Panc1 (cell line): Measurements from ENCODE around the gene SERGEF. TPM values are rescaled to one million over a fixed set of nuclear protein-coding genes. Genes with fewer than 3 reads are reported as not detected.
A peak's percentile ranks its signal among the peaks of the same experiment; 100 is the strongest.

Source experiments
- ATAC-seq: fragments of 200-7000 bp; cut with Tn5 transposase; 2 replicates; pipeline ENCODE4 v1.9.1; 2020; ENCODE audit warnings: mild to moderate bottlenecking, moderate library complexity
- BruUV-seq: library from RNA; stranded (reverse); fragments of 400-500 nt; replicated peaks from 2 replicates; lab custom pipeline; 2021; lab: Mats Ljungman, UMichigan
- CTCF ChIA-PET: fragments of 300-600 bp; sonication (Branson Sonifier 250); formaldehyde crosslinking; loops from one replicate; lab custom pipeline; 2022; ENCODE audit warnings: antibody characterized with exemption; lab: Charles Lee
- POLR2A ChIA-PET: fragments of 300-600 bp; sonication (Branson Sonifier 250); formaldehyde crosslinking; loops from one replicate; lab custom pipeline; 2022; ENCODE audit warnings: antibody characterized with exemption; lab: Charles Lee
- DNase-seq: peaks from one replicate; pipeline ENCODE4 v3.0.0-alpha.2; 2010; ENCODE audit warnings: low read depth, low spot score
- H3K27ac ChIP-seq: 2 replicates; pipeline ENCODE4 v1.5.1; 2011; ENCODE audit warnings: mild to moderate bottlenecking, low read length, inconsistent platforms
- H3K27me3 ChIP-seq: fragments of 200-500 bp; sonication (Bioruptor generic); 2 replicates; pipeline ENCODE4 v1.6.0; 2014; ENCODE audit warnings: low read length, inconsistent platforms; ENCODE audit not compliant: control insufficient read depth, insufficient read depth
- H3K36me3 ChIP-seq: fragments of 200-500 bp; sonication (Bioruptor generic); 2 replicates; pipeline ENCODE4 v1.5.1; 2014; ENCODE audit warnings: inconsistent platforms, mild to moderate bottlenecking, low read length, moderate library complexity; ENCODE audit not compliant: control insufficient read depth, insufficient read depth
- H3K4me1 ChIP-seq: 2 replicates; pipeline ENCODE4 v1.5.1; 2011; ENCODE audit warnings: inconsistent platforms, mild to moderate bottlenecking, low read length, moderate library complexity; ENCODE audit not compliant: control insufficient read depth, insufficient read depth
- H3K4me3 ChIP-seq, 2 experiments: 2 replicates each; pipeline ENCODE4 v1.5.1; 2011 to 2012; ENCODE audit warnings: low read depth in 2 of 2, low read length in 2 of 2, mild to moderate bottlenecking in 2 of 2, inconsistent platforms in 1 of 2, moderate library complexity in 1 of 2
- H3K9me3 ChIP-seq: fragments of 200-500 bp; sonication (Bioruptor generic); 2 replicates; pipeline ENCODE4 v1.5.1; 2014; ENCODE audit warnings: low read depth, mild to moderate bottlenecking, inconsistent platforms, low read length, moderate library complexity; ENCODE audit not compliant: control insufficient read depth, insufficient read depth
- POLR2AphosphoS5 ChIP-seq: IDR thresholded peaks from 2 replicates; pipeline ENCODE4 v1.6.1; 2012; ENCODE audit warnings: mild to moderate bottlenecking, low read depth, low read length, moderate library complexity
- REST ChIP-seq, 2 experiments: IDR thresholded peaks; 2 replicates each; pipeline ENCODE4 v1.6.1; 2011 to 2012; ENCODE audit warnings: low read depth in 2 of 2, control low read depth in 1 of 2, low read length in 1 of 2, mild to moderate bottlenecking in 1 of 2, moderate library complexity in 1 of 2; ENCODE audit not compliant: insufficient read depth in 1 of 2
- SIN3A ChIP-seq: IDR thresholded peaks from 2 replicates; pipeline ENCODE4 v1.6.1; 2012; ENCODE audit warnings: low read depth, mild to moderate bottlenecking, low read length, moderate library complexity, borderline replicate concordance; ENCODE audit not compliant: insufficient read depth
- TCF7L2 ChIP-seq: IDR thresholded peaks from 2 replicates; pipeline ENCODE4 v1.6.1; 2011; ENCODE audit warnings: mild to moderate bottlenecking, low read depth, low read length, inconsistent platforms
- in situ Hi-C: cut with HindIII; loops from 2 replicates; pipeline ENCODE4 v1.10.0; 2016; ENCODE audit warnings: low sequenced_read_pairs, low pct_unique_long_range_greater_than_20kb
- intact Hi-C: fragments of 100-400 bp; cut with micrococcal nuclease; formaldehyde crosslinking; loops from one replicate; pipeline ENCODE4 v1.10.0; 2022; ENCODE audit not compliant: unreplicated experiment
- total RNA-seq: library from RNA; stranded (reverse); gene quantifications from one replicate; pipeline ENCODE4 v1.2.1, GENCODE V29; 2021; ENCODE audit not compliant: unreplicated experiment
- TF ChIP-seq, protein P1 (sequence below): fragments of 450-650 bp; IDR thresholded peaks from 2 replicates; pipeline ENCODE4 v1.5.1; 2017; ENCODE audit warnings: mild to moderate bottlenecking

SERGEF gene
- total RNA-seq, 1 experiment from 2014 or later, result 35.5 TPM

GRCh38 chr11:17906436-17906835 is 106.4 kb downstream of the SERGEF start:
- CTCF ChIA-PET, result interaction anchor here (0.7 to 1.6 kb wide), 2 partner anchors 83 to 146 kb away, joined by 4 to 6 read pairs; no protein-coding TSS in a partner anchor
- Histone ChIP-seq H3K27ac (no peak overlapping the region), H3K9me3 (no peaks in the 10 kb centered on the region), H3K36me3 (no peaks in the 10 kb centered on the region), H3K4me3 (no peak overlapping the region), H3K4me1 (no peaks in the 10 kb centered on the region), H3K27me3 (no peaks in the 10 kb centered on the region)
- POLR2A ChIA-PET, result interaction anchor here (0.6 kb wide), 1 partner anchor 12 kb away, joined by 11 read pairs; no protein-coding TSS in a partner anchor
- no TSS peak for BruUV-seq
- in situ Hi-C loops, result no loop called here
- TF ChIP-seq, protein P1, sequence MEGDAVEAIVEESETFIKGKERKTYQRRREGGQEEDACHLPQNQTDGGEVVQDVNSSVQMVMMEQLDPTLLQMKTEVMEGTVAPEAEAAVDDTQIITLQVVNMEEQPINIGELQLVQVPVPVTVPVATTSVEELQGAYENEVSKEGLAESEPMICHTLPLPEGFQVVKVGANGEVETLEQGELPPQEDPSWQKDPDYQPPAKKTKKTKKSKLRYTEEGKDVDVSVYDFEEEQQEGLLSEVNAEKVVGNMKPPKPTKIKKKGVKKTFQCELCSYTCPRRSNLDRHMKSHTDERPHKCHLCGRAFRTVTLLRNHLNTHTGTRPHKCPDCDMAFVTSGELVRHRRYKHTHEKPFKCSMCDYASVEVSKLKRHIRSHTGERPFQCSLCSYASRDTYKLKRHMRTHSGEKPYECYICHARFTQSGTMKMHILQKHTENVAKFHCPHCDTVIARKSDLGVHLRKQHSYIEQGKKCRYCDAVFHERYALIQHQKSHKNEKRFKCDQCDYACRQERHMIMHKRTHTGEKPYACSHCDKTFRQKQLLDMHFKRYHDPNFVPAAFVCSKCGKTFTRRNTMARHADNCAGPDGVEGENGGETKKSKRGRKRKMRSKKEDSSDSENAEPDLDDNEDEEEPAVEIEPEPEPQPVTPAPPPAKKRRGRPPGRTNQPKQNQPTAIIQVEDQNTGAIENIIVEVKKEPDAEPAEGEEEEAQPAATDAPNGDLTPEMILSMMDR, result peak; percentile 70
- no peak for TF ChIP-seq REST (IDR thresholded peaks at IDR 0.05; ENCODE audit: insufficient read depth in 1 of 2, low read depth in 2 of 2, low read length in 1 of 2)
- no peak for TF ChIP-seq SIN3A
- TF ChIP-seq TCF7L2, result no peak
- peak; percentile 79; the same call in 1 of the 2 replicates for ATAC-seq
- DNase-seq, result no peak
- intact Hi-C loops, result no loop called here

- Histone ChIP-seq H3K27me3 (no peaks in the 10 kb centered on the region), H3K9me3 (no peaks in the 10 kb centered on the region), H3K4me3 (no peak overlapping the region), H3K36me3 (no peaks in the 10 kb centered on the region), H3K27ac (no peak overlapping the region), H3K4me1 (no peaks in the 10 kb centered on the region)
- ATAC-seq (no peak), DNase-seq (no peak)
- in situ Hi-C loops (no loop called here), intact Hi-C loops (no loop called here)
- no TSS peak for BruUV-seq
- POLR2A ChIA-PET, result no interaction called here
- CTCF ChIA-PET, result no interaction called here
- TF ChIP-seq TCF7L2 (no peak), SIN3A (no peak), REST (IDR thresholded peaks at IDR 0.05; ENCODE audit: insufficient read depth in 1 of 2, low read depth in 2 of 2, low read length in 1 of 2) (no peak), POLR2AphosphoS5 (no peak)
- TF ChIP-seq, protein P1, result no peak
Observed at GRCh38 chr11:17905477-17905876, 107.4 kb downstream of the SERGEF start.
